HG02610 (cell line): Measurements from ENCODE around the gene MACROD2.
A peak's percentile ranks its signal among the peaks of the same experiment; 100 is the strongest.
"Not testable (repeated sequence)": the region's sequence is repeated elsewhere in the genome, so short reads cannot be mapped to it uniquely, and the experiment has no call there.

Experiments
- ATAC-seq: cut with Tn5 transposase; IDR thresholded peaks from one replicate; pipeline ENCODE4 v1.9.1; 2021; ENCODE audit warnings: mild to moderate bottlenecking, moderate library complexity; ENCODE audit not compliant: unreplicated experiment

Gene MACROD2

GRCh38 chr20:15119852-15120487 is 1124.7 kb downstream of the MACROD2 start:
- ATAC-seq = no peak

- ATAC-seq = no peak
These were observed 1127.3 kb downstream of the MACROD2 start for GRCh38 chr20:15122613-15123012.

GRCh38 chr20:15131176-15131575 is 1135.9 kb downstream of the MACROD2 start:
- no peak for ATAC-seq

- ATAC-seq = no peak
These were observed 1143.3 kb downstream of the MACROD2 start for GRCh38 chr20:15138548-15139126.

- no peak for ATAC-seq
These were observed 1144.2 kb downstream of the MACROD2 start for GRCh38 chr20:15139522-15139921.

GRCh38 chr20:15140286-15140685 is 1145.0 kb downstream of the MACROD2 start:
- no peak for ATAC-seq

GRCh38 chr20:15140940-15141339 is 1145.6 kb downstream of the MACROD2 start:
- ATAC-seq = not testable (repeated sequence)

GRCh38 chr20:15141861-15142260 is 1146.5 kb downstream of the MACROD2 start:
- ATAC-seq = no peak

GRCh38 chr20:15143478-15143877 is 1148.2 kb downstream of the MACROD2 start:
- ATAC-seq = no peak

GRCh38 chr20:15144916-15145315 is 1149.6 kb downstream of the MACROD2 start:
- ATAC-seq = no peak

- ATAC-seq = no peak
These were observed 1151.6 kb downstream of the MACROD2 start for GRCh38 chr20:15146948-15147347.

GRCh38 chr20:15154070-15154469 is 1158.8 kb downstream of the MACROD2 start:
- ATAC-seq = no peak

- no peak for ATAC-seq
These were observed 1160.6 kb downstream of the MACROD2 start for GRCh38 chr20:15155848-15156401.

- ATAC-seq = no peak
These were observed 1163.2 kb downstream of the MACROD2 start for GRCh38 chr20:15158533-15158932.

- ATAC-seq = peak; percentile 73
These were observed 1166.8 kb downstream of the MACROD2 start for GRCh38 chr20:15162079-15162647.

- ATAC-seq = no peak
These were observed 1168.3 kb downstream of the MACROD2 start for GRCh38 chr20:15163632-15164031.

- no peak for ATAC-seq
These were observed 1169.4 kb downstream of the MACROD2 start for GRCh38 chr20:15164726-15165125.

GRCh38 chr20:15166744-15167143 is 1171.4 kb downstream of the MACROD2 start:
- no peak for ATAC-seq

- no peak for ATAC-seq
These were observed 1175.7 kb downstream of the MACROD2 start for GRCh38 chr20:15171016-15171415.

GRCh38 chr20:15176929-15177328 is 1181.6 kb downstream of the MACROD2 start:
- ATAC-seq = no peak

- ATAC-seq = no peak
These were observed 1183.3 kb downstream of the MACROD2 start for GRCh38 chr20:15178581-15178980.

GRCh38 chr20:15179381-15179780 is 1184.1 kb downstream of the MACROD2 start:
- no peak for ATAC-seq
